Ascending aorta (tissue), 2 donors: ENCODE results near the gene PTGER3. TPM values are rescaled to one million over a fixed set of nuclear protein-coding genes. Genes with fewer than 3 reads are reported as not detected.
"Not testable (repeated sequence)": the region's sequence is repeated elsewhere in the genome, so short reads cannot be mapped to it uniquely, and the experiment has no call there.

Experiments
- DNase-seq, 2 donors: peaks; one replicate each; pipeline ENCODE4 v3.0.0-alpha.2; 2019; ENCODE audit warnings: low spot score in 2 of 2
- H3K27ac ChIP-seq, 2 donors: fragments of 200-600 bp; sonication (generic); one replicate each; pipeline ENCODE4 v1.5.1; 2016 to 2017; ENCODE audit warnings: mild to moderate bottlenecking in 1 of 2
- H3K27me3 ChIP-seq: fragments of 200-600 bp; sonication (generic); one replicate; pipeline ENCODE4 v1.5.1; 2017
- H3K36me3 ChIP-seq, 2 donors: fragments of 200-600 bp; sonication (generic); one replicate each; pipeline ENCODE4 v1.5.1; 2016
- H3K4me1 ChIP-seq, 2 donors: fragments of 200-600 bp; sonication (generic); one replicate each; pipeline ENCODE4 v1.5.1; 2016 to 2017; ENCODE audit warnings: mild to moderate bottlenecking in 1 of 2
- H3K4me3 ChIP-seq, 2 donors: fragments of 200-600 bp; sonication (generic); one replicate each; pipeline ENCODE4 v1.5.1; 2016 to 2017; ENCODE audit warnings: mild to moderate bottlenecking in 1 of 2
- H3K9me3 ChIP-seq, 2 donors: fragments of 200-600 bp; sonication (generic); one replicate each; pipeline ENCODE4 v1.5.1; 2016
- CTCF ChIP-seq, 3 experiments: fragments of 200-600 bp in 2 of 3; fragments of 450-650 bp in 1 of 3; sonication (generic) in 2 of 3; IDR thresholded peaks; one replicate each; pipeline ENCODE4 v1.5.1; 2016 to 2019; ENCODE audit warnings: antibody characterized with exemption in 3 of 3, mild to moderate bottlenecking in 1 of 3, moderate library complexity in 1 of 3
- intact Hi-C: fragments of 100-400 bp; cut with DNase I; formaldehyde crosslinking; loops from one replicate; pipeline ENCODE4 v1.15.1; 2023
- total RNA-seq: library from RNA; depleted of rRNA; stranded (reverse); fragments of >200 nt; gene quantifications from one replicate; pipeline ENCODE4 v1.1.0, GENCODE V29; 2016

PTGER3 gene
- total RNA-seq, 1 donor from 2014 or later, result 70.1 TPM

DNA sequence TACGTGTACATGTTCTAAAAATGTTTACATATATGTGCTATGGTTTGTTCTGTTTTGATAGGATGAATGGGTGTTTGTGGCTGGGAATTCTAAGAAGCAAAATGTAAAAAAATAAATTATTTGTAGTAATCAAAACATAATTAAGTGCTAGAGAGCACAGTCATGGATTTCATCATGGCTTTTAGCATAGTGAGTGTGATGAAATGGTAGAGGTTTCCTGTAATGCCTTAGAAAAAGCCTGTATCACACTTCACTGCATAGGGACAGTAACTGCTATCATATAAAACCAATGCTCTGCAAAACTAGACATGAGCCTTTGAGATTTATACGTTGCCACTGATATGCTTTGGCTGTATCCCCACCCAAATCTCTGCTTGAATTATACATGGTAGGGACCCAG, 99.8 kb downstream of the PTGER3 start:
- Histone ChIP-seq H3K4me3 (no peak overlapping the region), H3K27ac (no peak overlapping the region), H3K4me1 (no peaks in the 10 kb centered on the region), H3K27me3 (no peaks in the 10 kb centered on the region), H3K9me3 (no peaks in the 10 kb centered on the region), H3K36me3 (no peaks in the 10 kb centered on the region)
- DNase-seq, result no peak
- intact Hi-C loops, result no loop called here
- no peak for TF ChIP-seq CTCF (IDR thresholded peaks at IDR 0.05)

GRCh38 chr1:70945676-70946075, 101.9 kb downstream of the PTGER3 start:
- Histone ChIP-seq H3K36me3 (no peaks in the 10 kb centered on the region), H3K27me3 (no peaks in the 10 kb centered on the region), H3K4me1 (no peaks in the 10 kb centered on the region), H3K4me3 (no peak overlapping the region), H3K9me3 (no peaks in the 10 kb centered on the region), H3K27ac (no peak overlapping the region)
- TF ChIP-seq CTCF (IDR thresholded peaks at IDR 0.05), result no peak
- intact Hi-C loops, result no loop called here
- no peak for DNase-seq

GRCh38 chr1:70945251-70945650, 102.4 kb downstream of the PTGER3 start:
- Histone ChIP-seq H3K9me3 (no peaks in the 10 kb centered on the region), H3K4me3 (no peak overlapping the region), H3K4me1 (no peaks in the 10 kb centered on the region), H3K27me3 (no peaks in the 10 kb centered on the region), H3K27ac (no peak overlapping the region), H3K36me3 (no peaks in the 10 kb centered on the region)
- DNase-seq, result no peak
- intact Hi-C loops, result no loop called here
- TF ChIP-seq CTCF (IDR thresholded peaks at IDR 0.05), result no peak

DNA sequence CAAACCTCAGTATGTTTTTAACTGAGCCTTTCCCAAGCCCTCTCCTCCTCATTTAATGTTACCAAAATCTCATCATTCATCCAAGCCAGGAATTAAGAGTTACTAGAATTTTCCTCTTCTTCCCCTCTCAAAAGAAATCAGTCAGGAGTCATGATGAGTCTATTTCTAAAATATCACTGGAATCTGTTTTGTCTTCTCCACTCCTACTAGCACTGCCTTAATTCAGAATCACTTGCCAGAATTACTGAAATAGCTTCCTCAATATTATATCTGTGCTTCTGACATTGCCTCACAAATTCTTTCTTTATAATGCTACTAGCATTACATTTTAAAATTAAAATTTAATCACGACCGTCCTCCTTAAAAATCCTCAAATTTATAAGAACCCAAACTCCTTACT, 106.1 kb downstream of the PTGER3 start:
- no peak overlapping the region for H3K4me3 ChIP-seq
- H3K9me3 ChIP-seq, result no peaks in the 10 kb centered on the region
- no peaks in the 10 kb centered on the region for H3K36me3 ChIP-seq
- H3K27me3 ChIP-seq, result no peaks in the 10 kb centered on the region
- H3K27ac ChIP-seq, result no peak overlapping the region
- TF ChIP-seq CTCF (IDR thresholded peaks at IDR 0.05), result no peak
- H3K4me1 ChIP-seq, result no peaks in the 10 kb centered on the region
- DNase-seq, result no peak
- intact Hi-C loops, result no loop called here

DNA sequence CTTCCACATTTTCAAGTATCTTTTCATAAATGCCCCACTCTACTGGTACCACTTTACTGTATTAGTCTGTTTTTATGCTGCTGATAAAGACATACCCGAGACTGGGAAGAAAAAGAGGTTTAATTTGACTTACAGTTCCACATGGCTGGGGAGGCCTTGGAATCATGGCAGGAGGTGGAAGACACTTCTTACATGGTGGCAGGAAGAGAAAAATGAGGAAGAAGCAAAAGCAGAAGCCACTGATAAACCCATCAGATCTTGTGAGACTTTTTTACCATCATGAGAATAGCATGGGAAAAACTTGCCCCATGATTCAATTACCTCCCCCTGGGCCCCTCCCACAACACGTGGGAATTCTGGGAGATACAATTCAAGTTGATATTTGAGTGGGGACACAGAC, 107.2 kb downstream of the PTGER3 start:
- H3K27ac ChIP-seq, H3K4me1 ChIP-seq, intact Hi-C loops, H3K27me3 ChIP-seq, DNase-seq, H3K4me3 ChIP-seq, H3K36me3 ChIP-seq, H3K9me3 ChIP-seq: not testable (repeated sequence)

DNA sequence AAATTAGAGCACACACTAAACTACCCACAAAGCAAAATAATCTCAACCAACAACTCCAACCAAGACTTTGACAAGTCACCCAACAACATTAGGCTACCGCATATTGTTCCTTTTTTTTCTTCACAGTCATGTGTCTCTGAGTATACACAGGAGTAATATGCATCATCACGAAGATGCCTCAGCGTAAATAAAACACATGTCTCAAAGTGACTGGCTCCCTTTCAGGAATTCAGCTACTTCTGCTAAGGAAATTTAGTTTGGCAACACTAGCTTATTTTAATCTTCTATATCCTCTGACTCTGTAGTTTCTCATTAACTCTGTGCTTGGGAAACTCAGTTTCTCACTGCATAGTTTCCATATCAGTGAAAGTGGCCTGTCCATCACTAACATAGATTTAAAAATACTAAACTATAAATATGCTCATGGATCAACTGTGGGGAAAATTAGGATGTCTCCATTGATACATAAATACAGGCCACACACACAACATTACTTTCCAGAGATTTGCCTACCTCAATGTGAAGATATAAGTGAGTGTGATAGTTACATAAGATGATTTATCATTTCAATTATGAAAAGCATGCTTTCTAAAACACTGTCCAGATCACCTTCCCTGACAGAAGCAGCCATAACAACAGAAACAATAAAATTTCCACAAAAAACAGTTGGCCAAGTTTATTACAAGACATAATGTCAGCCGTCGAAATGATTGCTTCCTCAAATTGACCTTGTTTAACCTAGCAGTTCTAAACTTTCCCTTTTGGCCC, 113.2 kb downstream of the PTGER3 start:
- Histone ChIP-seq H3K4me3 (no peak overlapping the region), H3K9me3 (no peaks in the 10 kb centered on the region), H3K4me1 (peaks cover 0 to 5% of the 10 kb centered on the region in 2 donors), H3K36me3 (no peaks in the 10 kb centered on the region), H3K27ac (no peak overlapping the region), H3K27me3 (no peaks in the 10 kb centered on the region)
- intact Hi-C loops, result no loop called here
- TF ChIP-seq CTCF (IDR thresholded peaks at IDR 0.05), result no peak
- no peak for DNase-seq
